GM12873 (cell line): ENCODE data around the gene PPP2R5B.
A peak's percentile ranks its signal among the peaks of the same experiment; 100 is the strongest.

Experiments used
- TF ChIP-seq, protein P1 (sequence below): IDR thresholded peaks from 2 replicates; pipeline ENCODE4 v1.5.1; 2012; ENCODE audit warnings: low read depth, mild to moderate bottlenecking, moderate library complexity, low read length, control low read depth; ENCODE audit not compliant: insufficient read depth; ENCODE audit errors: missing control alignments

PPP2R5B gene

GRCh38 chr11:64885367-64886286, 38.9 kb upstream of the PPP2R5B start:
- TF ChIP-seq, protein P1, sequence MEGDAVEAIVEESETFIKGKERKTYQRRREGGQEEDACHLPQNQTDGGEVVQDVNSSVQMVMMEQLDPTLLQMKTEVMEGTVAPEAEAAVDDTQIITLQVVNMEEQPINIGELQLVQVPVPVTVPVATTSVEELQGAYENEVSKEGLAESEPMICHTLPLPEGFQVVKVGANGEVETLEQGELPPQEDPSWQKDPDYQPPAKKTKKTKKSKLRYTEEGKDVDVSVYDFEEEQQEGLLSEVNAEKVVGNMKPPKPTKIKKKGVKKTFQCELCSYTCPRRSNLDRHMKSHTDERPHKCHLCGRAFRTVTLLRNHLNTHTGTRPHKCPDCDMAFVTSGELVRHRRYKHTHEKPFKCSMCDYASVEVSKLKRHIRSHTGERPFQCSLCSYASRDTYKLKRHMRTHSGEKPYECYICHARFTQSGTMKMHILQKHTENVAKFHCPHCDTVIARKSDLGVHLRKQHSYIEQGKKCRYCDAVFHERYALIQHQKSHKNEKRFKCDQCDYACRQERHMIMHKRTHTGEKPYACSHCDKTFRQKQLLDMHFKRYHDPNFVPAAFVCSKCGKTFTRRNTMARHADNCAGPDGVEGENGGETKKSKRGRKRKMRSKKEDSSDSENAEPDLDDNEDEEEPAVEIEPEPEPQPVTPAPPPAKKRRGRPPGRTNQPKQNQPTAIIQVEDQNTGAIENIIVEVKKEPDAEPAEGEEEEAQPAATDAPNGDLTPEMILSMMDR = no peak

- TF ChIP-seq, protein P1 = no peak
Observed at GRCh38 chr11:64887234-64887756, 37.2 kb upstream of the PPP2R5B start.

DNA sequence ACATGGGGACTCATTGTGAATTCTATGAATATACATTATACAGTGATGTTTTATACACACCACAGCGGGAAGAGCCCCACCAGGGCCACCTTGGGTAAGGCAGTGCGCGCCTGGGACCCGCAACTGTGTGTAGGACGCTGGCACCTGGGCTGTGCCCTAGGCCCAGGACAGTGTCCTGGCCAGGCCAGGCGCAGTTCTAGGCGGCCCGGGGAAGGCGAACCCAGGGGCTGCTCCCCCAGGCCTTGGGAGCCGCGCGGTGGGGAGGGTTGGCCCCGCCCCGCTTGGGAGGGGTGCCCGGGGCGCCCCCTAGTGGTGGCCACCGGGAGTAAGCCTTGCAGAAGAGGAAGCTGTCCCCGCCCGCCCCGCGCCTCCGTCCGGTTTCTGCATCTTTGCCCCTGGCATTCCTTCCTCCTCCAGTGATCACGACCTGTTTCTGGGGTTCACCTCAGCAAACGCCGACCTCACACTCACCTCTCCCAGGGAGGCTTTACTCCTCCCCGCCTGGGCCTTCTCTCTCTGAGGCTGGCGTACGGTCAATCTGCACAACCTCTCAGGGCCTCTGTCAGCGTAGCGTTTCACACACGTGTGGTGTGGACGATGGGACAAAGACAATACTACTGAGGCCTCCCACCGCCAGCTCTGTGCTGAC, 36.6 kb upstream of the PPP2R5B start:
- TF ChIP-seq, protein P1 = peak; percentile 90

- TF ChIP-seq, protein P1 = no peak
Observed at GRCh38 chr11:64888406-64888728, 36.1 kb upstream of the PPP2R5B start.

- TF ChIP-seq, protein P1 = no peak
Observed at GRCh38 chr11:64888729-64889511, 35.6 kb upstream of the PPP2R5B start.

DNA sequence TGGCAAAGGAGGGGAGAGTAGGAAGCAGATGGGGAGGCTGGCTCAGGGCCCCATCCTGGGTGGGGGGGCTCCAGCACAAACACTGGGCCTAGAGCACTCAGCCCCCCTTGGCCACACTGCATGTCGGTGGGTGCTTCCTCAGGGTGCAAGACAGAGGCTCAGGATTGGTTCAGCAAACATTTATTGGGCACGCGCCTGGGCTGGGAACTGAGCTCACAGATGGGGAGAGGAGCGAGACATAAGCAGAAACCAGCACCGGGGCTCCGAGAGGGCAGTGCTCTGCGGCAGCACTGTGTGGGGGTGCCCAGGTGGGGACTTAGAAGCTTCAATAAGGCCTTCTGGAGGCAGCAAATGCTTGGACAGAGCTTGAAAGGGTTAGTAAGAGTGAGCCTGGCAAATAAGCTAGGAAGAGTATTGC, 34.0 kb upstream of the PPP2R5B start:
- TF ChIP-seq, protein P1 = no peak

DNA sequence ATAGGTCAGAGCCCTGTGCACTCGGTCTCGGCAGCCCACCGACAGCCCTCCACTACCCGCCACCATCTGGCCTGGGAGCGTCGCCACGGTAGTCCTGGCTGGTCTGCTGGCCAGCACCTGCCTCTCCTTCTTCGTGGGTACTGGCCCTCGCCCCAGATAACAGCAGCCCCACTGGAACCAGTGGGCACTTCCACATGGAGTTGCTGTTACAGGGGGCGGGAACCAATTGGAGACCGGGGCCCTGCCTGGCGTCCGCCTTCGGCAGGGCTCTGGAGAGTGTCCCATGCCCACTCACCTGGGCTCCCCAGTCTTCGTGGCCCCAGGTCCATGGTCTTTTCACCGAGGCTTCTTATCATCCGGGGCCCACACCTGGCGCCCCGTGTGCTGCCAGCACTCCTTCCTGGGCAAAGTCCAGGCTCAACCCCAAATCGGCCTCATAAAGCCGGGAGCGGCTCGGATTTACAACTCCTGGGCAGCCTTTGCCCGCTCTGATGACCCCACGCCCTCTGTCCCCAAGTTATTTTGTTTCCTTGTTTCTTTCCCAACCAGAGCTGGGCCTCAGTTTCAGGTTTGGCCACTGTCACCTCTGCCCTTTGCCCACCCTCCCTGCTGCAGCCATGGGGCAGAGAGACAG, 33.2 kb upstream of the PPP2R5B start:
- TF ChIP-seq, protein P1 = no peak
